ENCODE results near the gene ATP1A3. TPM values are rescaled to one million over a fixed set of nuclear protein-coding genes. Genes with fewer than 3 reads are reported as not detected.
"Not testable (repeated sequence)": the region's sequence is repeated elsewhere in the genome, so short reads cannot be mapped to it uniquely, and the experiment has no call there.

Gene ATP1A3
- total RNA-seq, 3 donors from 2014 or later: 2.8 to 4.9 (median 3.7) TPM

DNA sequence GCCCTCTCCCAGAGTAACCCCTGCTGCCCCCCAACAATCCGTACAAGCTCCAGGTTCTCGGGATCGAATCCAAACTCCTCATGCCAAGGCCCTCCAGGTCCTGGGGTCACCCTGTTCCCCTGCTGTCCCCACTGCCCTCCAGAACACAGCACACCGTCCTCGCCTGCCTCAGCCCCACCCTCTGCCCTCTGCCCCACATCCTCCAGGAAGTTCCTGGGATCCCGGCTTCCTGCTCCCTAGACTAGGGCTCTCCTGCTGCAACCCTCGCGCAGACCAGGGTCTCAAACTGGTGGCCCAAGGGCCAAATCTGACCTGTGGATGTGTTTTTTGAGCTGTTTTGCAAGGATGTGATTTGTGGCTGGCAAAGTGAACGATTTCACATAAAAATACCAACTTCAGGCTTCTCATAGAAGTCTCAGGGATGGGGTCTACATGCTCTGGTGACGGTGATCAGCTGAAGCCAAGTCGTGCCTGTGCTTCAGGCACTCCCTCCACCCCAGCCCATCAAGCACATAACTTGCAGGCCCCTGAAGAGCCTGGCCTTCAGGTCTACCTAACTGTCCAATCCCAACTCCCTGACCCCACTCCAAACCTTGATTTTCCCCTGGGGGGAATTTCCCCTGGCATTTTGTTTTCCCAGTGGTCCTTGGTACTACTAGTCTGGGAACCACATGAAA is 36.7 kb downstream of the ATP1A3 start:
- H3K4me1 Mint-ChIP-seq (ENCODE audit: low read depth): peaks cover 14% of the 10 kb centered on the region
- ATAC-seq (no peak), DNase-seq (no peak)
- no peaks in the 10 kb centered on the region for H3K9me3 Mint-ChIP-seq
- peaks cover 3% of the 10 kb centered on the region for H3K36me3 Mint-ChIP-seq (ENCODE audit: insufficient read depth)
- no peaks in the 10 kb centered on the region for H3K27me3 Mint-ChIP-seq (ENCODE audit: low read depth)
- peak overlapping the region; percentile 92 for H3K4me3 Mint-ChIP-seq

DNA sequence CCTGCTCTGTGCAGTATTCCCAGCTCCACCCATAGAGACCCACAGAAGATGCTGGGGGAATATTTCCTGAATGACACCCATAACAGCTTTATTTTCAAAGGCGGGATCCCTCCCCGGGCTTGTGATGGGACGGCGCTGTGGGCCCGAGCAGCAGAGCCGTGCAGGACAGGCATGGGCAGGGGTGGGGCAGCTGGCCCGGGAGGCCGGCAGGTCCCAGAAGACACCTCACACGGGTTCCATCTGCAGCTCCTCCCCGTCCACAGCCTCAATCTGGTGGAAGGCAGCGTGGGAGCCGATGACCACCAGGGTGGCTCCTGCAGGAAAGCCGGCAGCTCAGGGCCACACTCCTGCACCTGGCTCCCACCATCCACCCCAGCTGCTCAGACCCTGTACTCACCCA is 37.4 kb downstream of the ATP1A3 start:
- Mint-ChIP-seq H3K9me3 (no peaks in the 10 kb centered on the region), H3K4me1 (ENCODE audit: low read depth) (peaks cover 17% of the 10 kb centered on the region), H3K36me3 (ENCODE audit: insufficient read depth) (peaks cover 3% of the 10 kb centered on the region), H3K27me3 (ENCODE audit: low read depth) (no peaks in the 10 kb centered on the region), H3K4me3 (no peak overlapping the region)
- DNase-seq: no peak
- ATAC-seq: no peak

DNA sequence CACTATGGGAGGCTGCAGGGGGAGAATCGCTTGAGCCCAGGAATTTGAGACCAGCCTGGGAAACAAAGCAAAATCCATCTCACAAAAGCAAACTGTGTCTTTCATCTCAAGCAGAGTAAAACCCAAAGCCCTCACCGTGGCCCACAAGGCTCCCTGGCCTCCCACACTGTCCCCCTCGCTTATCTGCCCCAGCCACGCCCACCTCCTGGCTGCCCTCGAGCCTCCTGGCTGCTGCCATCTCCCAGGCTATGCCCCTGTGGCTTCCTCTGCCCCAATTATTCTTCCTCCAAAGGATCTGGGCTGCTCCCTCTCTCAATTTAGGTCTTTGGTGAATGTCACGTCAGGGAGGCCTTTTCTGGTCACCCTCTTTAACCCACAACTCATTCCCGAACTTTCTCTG is 38.5 kb downstream of the ATP1A3 start:
- peaks cover 3% of the 10 kb centered on the region for H3K36me3 Mint-ChIP-seq (ENCODE audit: insufficient read depth)
- no peak overlapping the region for H3K4me3 Mint-ChIP-seq
- DNase-seq (no peak), ATAC-seq (no peak)
- no peaks in the 10 kb centered on the region for H3K9me3 Mint-ChIP-seq
- no peaks in the 10 kb centered on the region for H3K27me3 Mint-ChIP-seq (ENCODE audit: low read depth)
- peaks cover 23% of the 10 kb centered on the region for H3K4me1 Mint-ChIP-seq (ENCODE audit: low read depth)

DNA sequence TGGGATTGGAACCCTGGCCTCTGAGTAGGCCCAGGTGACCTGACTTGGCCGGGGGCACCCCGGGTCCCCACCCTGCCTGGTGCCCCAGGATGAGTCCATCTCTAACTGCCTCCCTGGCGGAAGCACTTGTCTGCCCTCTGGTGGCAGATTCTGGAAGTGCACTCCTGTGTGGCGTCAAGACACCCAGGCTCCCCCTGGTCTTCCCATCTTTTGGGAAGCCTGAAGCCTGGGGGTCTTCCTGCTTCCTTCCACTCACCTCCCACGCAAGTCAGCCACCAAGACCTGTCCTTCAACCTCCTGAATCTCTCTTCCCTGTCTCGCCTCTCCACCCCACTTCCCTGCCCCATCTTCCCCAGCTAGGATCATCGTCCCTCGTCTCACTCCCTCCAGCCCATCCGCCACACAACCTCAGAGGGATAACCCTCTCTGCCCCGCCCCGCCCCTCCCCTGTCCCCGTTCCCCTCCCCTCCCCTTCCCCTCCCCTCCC is 42.3 kb downstream of the ATP1A3 start:
- no peaks in the 10 kb centered on the region for H3K9me3 Mint-ChIP-seq
- ATAC-seq (peak; percentile 87 to 89), DNase-seq (peak; percentile 93)
- H3K27me3 Mint-ChIP-seq (ENCODE audit: low read depth): no peaks in the 10 kb centered on the region
- peaks cover 27% of the 10 kb centered on the region for H3K4me1 Mint-ChIP-seq (ENCODE audit: low read depth)
- H3K36me3 Mint-ChIP-seq (ENCODE audit: insufficient read depth): peaks cover 3% of the 10 kb centered on the region
- no peak overlapping the region for H3K4me3 Mint-ChIP-seq

DNA sequence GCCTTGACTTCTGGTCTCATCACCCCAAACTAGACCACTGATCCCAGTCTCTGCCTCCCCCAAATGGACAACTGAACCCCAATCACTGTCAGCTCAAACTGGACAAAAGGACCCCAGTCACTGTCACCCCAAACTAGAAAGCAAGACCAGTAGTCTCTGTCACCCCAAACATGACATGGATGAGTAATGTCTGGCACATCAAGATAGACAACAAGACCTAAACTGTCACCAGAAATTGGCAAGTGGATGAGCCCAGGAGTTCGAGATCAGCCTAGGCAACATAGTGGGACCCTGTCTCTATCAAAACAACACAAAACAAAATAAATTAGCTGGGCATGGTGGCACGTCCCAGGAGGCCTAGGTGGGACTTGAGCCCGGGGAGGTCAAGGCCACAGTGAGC is 46.9 kb downstream of the ATP1A3 start:
- H3K27me3 Mint-ChIP-seq (ENCODE audit: low read depth): no peaks in the 10 kb centered on the region
- H3K36me3 Mint-ChIP-seq (ENCODE audit: insufficient read depth): no peaks in the 10 kb centered on the region
- H3K4me1 Mint-ChIP-seq (ENCODE audit: low read depth): peaks cover 57% of the 10 kb centered on the region
- H3K9me3 Mint-ChIP-seq: no peaks in the 10 kb centered on the region
- peak overlapping the region; percentile 56 for H3K4me3 Mint-ChIP-seq
- DNase-seq (no peak), ATAC-seq (no peak)

DNA sequence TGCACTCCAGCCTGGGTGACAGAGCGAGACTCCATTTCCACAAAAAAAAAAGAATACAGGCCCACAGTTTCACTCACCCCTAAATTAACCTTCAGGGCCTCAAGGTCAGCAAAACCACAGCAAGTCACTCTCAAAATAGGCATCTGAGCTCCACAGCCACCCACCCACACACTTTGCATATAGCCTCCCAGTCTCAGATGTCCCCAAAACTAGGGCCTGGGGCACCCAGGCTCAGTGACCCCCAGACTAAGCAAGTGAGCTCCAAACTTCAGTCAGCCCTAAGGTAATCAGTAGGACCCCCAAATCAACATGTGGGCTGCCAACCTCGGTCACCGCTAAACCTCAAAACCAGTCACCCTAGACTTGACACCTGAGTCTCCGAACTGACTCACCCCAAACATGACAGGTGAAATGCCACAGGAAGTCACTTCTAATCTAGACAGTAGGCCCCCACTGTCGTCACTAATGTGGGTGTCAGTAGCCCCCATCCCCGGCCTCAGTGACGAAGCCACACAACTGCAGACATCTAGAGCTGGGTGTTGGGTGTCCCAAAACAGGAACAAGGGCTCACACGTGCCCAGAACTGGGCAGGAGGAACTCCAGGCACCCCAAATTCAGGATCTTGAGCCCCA is 48.8 kb downstream of the ATP1A3 start:
- Mint-ChIP-seq H3K36me3 (ENCODE audit: insufficient read depth) (no peaks in the 10 kb centered on the region), H3K9me3 (no peaks in the 10 kb centered on the region), H3K27me3 (ENCODE audit: low read depth) (peaks cover 3% of the 10 kb centered on the region), H3K4me1 (ENCODE audit: low read depth) (peaks cover 60% of the 10 kb centered on the region), H3K4me3 (peak overlapping the region; percentile 66)
- peak; percentile 86 for DNase-seq
- ATAC-seq: peak; percentile 95 to 96

GRCh38 chr19:41944336-41944735 is 49.7 kb downstream of the ATP1A3 start:
- H3K4me1 Mint-ChIP-seq (ENCODE audit: low read depth): peaks cover 60% of the 10 kb centered on the region
- ATAC-seq (no peak), DNase-seq (no peak)
- no peaks in the 10 kb centered on the region for H3K9me3 Mint-ChIP-seq
- no peak overlapping the region for H3K4me3 Mint-ChIP-seq
- H3K27me3 Mint-ChIP-seq (ENCODE audit: low read depth): peaks cover 3% of the 10 kb centered on the region
- H3K36me3 Mint-ChIP-seq (ENCODE audit: insufficient read depth): no peaks in the 10 kb centered on the region

GRCh38 chr19:41941410-41942202 is 52.4 kb downstream of the ATP1A3 start:
- Mint-ChIP-seq H3K4me3 (peak overlapping the region; percentile 43), H3K36me3 (ENCODE audit: insufficient read depth) (no peaks in the 10 kb centered on the region), H3K27me3 (ENCODE audit: low read depth) (peaks cover 5% of the 10 kb centered on the region), H3K9me3 (no peaks in the 10 kb centered on the region), H3K4me1 (ENCODE audit: low read depth) (peaks cover 50% of the 10 kb centered on the region)
- ATAC-seq (no peak), DNase-seq (no peak)

DNA sequence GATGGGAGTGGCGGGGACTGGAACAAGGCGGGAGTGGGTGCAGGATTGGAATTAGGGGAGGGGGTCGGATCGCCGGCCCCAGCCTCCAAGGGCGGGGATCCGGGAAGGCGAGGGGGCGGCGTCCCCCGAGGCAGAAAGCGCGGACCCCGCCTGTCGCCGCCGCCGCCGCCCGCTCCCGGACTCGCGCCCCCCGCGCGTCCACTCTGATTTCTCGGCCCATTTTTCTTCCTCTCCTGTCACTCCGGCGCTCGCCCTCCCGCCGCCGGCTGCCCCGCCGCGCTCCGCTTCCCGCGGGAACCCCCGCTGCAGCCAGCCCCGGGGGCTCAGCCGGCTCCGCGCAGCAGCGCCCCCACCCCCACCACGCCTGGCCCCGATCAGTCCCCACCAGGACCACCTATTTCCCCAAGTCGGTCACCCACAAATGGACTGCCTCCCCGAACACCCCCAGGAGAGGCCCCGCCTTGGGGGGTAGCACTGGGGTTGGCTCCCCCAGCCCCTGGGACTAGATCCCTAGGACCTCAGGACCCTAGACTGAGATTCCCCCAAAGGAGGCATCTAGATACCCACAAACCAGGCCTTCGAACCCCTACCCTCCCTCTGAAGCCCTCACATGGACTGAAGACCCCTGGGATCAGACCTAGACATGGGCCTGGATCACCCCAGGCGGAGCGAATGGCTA is 53.2 kb downstream of the ATP1A3 start:
- H3K36me3 Mint-ChIP-seq (ENCODE audit: insufficient read depth): no peaks in the 10 kb centered on the region
- peaks cover 5% of the 10 kb centered on the region for H3K27me3 Mint-ChIP-seq (ENCODE audit: low read depth)
- peaks cover 51% of the 10 kb centered on the region for H3K4me1 Mint-ChIP-seq (ENCODE audit: low read depth)
- DNase-seq (no peak), ATAC-seq (no peak)
- no peaks in the 10 kb centered on the region for H3K9me3 Mint-ChIP-seq
- peak overlapping the region; percentile 82 for H3K4me3 Mint-ChIP-seq

- H3K4me1 Mint-ChIP-seq (ENCODE audit: low read depth): peaks cover 49% of the 10 kb centered on the region
These were observed 53.9 kb downstream of the ATP1A3 start for GRCh38 chr19:41939861-41940730.

GRCh38 chr19:41939209-41939608 is 54.8 kb downstream of the ATP1A3 start:
- not testable (repeated sequence) for H3K36me3 Mint-ChIP-seq (ENCODE audit: insufficient read depth); H3K4me3 Mint-ChIP-seq; H3K27me3 Mint-ChIP-seq (ENCODE audit: low read depth); DNase-seq; ATAC-seq; H3K9me3 Mint-ChIP-seq
- peaks cover 49% of the 10 kb centered on the region for H3K4me1 Mint-ChIP-seq (ENCODE audit: low read depth)

More at GRCh38 chr19:41939861-41940730, 53.9 kb downstream of the ATP1A3 start:
- Mint-ChIP-seq H3K9me3 (no peaks in the 10 kb centered on the region), H3K4me3 (peak overlapping the region; percentile 82), H3K27me3 (ENCODE audit: low read depth) (peaks cover 5% of the 10 kb centered on the region), H3K36me3 (ENCODE audit: insufficient read depth) (no peaks in the 10 kb centered on the region)
- ATAC-seq (peak; percentile 15 to 19), DNase-seq (peak; percentile 69)

GRCh38 chr19:41937525-41938468 is 56.2 kb downstream of the ATP1A3 start:
- Mint-ChIP-seq H3K4me3 (peak overlapping the region; percentile 0), H3K4me1 (ENCODE audit: low read depth) (peaks cover 53% of the 10 kb centered on the region)

More at GRCh38 chr19:41937525-41938468, 56.2 kb downstream of the ATP1A3 start:
- DNase-seq (no peak), ATAC-seq (no peak)
- Mint-ChIP-seq H3K27me3 (ENCODE audit: low read depth) (peaks cover 7% of the 10 kb centered on the region), H3K9me3 (no peaks in the 10 kb centered on the region), H3K36me3 (ENCODE audit: insufficient read depth) (no peaks in the 10 kb centered on the region)

Measured in activated T-cell treated with anti-CD3 and anti-CD28 coated beads, Interleukin-2, amount 50 U/mL, for 4 hours (primary cell).